ENCODE measurements around the gene CACNA1C.

CACNA1C gene

DNA sequence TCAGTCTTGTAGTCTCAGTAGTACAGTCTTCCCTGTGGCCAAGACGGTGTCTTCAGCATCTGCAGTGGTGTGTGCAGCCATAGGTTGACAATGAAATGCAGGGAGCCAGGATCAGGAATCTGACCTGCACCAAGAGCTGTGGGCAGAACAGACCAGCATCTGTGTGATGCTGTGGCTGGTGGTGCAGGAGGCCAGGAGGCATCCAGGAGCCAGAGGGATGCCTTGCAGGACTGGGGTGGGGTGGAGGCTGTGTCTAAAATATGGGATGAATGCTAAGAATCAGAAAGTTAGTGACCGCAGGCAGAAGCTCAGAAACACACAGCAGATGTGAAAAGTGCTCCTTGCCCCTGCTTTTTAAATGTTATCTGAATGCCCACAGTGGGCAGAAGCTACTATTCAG, 209.7 kb downstream of the CACNA1C start:
- H3K4me3 ChIP-seq = no peak overlapping the region
- H3K27ac ChIP-seq = no peak overlapping the region

- peak overlapping the region in 7 of 21 experiments; percentile 20 to 83 (median 62) for H3K27ac ChIP-seq
- H3K4me3 ChIP-seq = no peak overlapping the region
These were observed 211.1 kb downstream of the CACNA1C start for GRCh38 chr12:2263901-2264300.

DNA sequence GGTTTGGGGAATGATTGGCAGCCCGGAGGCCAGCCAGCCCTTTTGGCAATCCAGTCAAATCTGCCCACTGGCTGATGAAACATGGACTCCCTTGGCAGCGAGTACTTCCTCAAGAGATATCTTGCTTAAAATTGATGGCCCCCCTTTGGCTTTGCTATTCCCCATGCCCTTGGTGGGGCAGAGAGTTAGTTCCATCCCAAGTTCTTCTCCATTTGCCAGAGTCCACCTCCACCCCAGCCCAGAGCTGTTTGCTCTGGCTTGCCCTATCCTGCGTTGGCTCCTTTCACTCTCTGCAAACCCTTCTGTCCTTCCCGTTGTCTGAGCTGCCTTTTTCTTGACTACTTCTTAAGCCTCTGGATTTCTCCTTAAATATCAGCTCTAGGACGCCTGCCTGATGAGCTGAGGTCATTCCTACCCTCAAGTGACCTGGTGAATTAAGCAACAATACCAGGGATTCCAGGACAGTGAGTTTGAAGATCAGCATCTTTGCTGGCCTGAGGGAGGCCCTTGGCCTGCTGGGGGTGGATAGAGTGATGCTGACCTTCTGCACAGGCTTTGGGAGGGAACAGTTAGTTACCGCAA, 212.0 kb downstream of the CACNA1C start:
- H3K27ac ChIP-seq = peak overlapping the region in 13 of 21 experiments; percentile 20 to 83 (median 56)
- H3K4me3 ChIP-seq = no peak overlapping the region

GRCh38 chr12:2265461-2266167, 212.8 kb downstream of the CACNA1C start:
- peak overlapping the region in 14 of 21 experiments; percentile 11 to 83 (median 48) for H3K27ac ChIP-seq

GRCh38 chr12:2266666-2267620, 214.2 kb downstream of the CACNA1C start:
- no peak overlapping the region for H3K4me3 ChIP-seq
- peak overlapping the region in 9 of 21 experiments; percentile 11 to 84 (median 63) for H3K27ac ChIP-seq

More at GRCh38 chr12:2265461-2266167, 212.8 kb downstream of the CACNA1C start:
- H3K4me3 ChIP-seq = no peak overlapping the region

GRCh38 chr12:2267703-2268470, 215.1 kb downstream of the CACNA1C start:
- Histone ChIP-seq H3K4me3 (no peak overlapping the region), H3K27ac (peak overlapping the region in 20 of 21 experiments; percentile 15 to 86 (median 69))

GRCh38 chr12:2268471-2269286, 215.9 kb downstream of the CACNA1C start:
- Histone ChIP-seq H3K27ac (peak overlapping the region in 20 of 21 experiments; percentile 8 to 86 (median 69)), H3K4me3 (no peak overlapping the region)

- Histone ChIP-seq H3K27ac (peak overlapping the region in 3 of 21 experiments; percentile 27 to 46 (median 45)), H3K4me3 (no peak overlapping the region)
These were observed 218.1 kb downstream of the CACNA1C start for GRCh38 chr12:2270846-2271245.

GRCh38 chr12:2271961-2272360, 219.2 kb downstream of the CACNA1C start:
- Histone ChIP-seq H3K4me3 (no peak overlapping the region), H3K27ac (peak overlapping the region in 5 of 21 experiments; percentile 15 to 70 (median 57))

DNA sequence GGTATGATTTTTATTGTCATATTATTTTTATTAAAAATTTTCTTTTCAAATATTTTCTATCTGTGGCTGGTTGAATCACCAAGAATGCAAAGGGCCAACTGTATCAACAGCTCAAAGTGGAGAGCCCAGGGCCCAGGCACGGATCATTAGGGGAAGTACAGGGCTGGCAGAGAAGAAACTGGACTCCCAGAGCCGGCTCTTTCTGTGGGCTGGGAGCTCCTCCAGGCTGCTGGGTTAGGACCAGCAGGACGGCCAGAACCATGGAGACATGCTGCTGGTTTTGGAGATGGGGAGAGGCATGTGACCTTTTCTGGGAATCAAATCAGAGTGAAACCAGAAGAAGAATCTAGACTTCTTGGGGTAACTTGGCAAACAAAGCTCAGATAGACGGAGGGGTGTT, 220.5 kb downstream of the CACNA1C start:
- Histone ChIP-seq H3K27ac (peak overlapping the region in 12 of 21 experiments; percentile 3 to 79 (median 53)), H3K4me3 (no peak overlapping the region)

DNA sequence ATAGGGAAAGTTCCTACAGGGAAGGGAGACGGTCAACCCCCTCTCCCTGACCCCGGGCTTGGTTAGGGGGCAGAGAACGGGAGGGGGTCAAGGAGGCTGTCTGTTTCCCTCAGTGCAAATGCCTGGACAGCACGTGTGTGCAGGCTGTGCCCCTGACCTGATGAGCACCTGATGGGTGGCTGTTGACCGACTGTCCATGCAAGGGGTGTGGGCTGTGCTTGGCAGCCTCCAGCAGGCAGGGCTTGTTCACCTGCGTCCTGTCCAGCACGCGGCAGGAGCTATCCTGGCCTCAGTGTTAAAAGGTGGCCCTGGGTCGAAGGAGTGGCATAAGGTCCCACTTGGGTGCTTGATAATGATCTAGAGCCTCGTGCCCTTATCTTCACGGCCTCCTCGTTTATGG, 221.0 kb downstream of the CACNA1C start:
- Histone ChIP-seq H3K27ac (peak overlapping the region in 12 of 21 experiments; percentile 3 to 79 (median 53)), H3K4me3 (no peak overlapping the region)

DNA sequence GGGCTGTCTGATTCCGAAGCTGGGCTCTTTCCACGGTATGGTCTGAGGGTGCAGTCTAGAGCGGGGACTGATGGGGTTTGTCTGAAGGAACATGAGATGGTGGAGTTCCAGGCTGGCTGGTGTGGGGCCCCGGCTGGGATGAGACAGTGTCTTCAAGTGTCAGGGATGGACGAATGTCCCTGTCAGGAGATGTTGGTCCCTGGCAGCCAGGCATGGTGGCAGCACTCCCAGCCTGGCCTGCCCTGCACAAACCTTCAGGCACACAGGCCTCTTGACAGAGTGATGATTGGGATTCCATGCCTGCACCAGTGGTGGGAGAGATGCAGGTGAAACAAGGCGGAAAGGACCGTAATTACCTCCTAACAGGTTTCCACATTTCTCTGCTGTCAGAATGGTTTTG, 221.9 kb downstream of the CACNA1C start:
- Histone ChIP-seq H3K27ac (peak overlapping the region in 2 of 21 experiments; percentile 70 to 79), H3K4me3 (no peak overlapping the region)

DNA sequence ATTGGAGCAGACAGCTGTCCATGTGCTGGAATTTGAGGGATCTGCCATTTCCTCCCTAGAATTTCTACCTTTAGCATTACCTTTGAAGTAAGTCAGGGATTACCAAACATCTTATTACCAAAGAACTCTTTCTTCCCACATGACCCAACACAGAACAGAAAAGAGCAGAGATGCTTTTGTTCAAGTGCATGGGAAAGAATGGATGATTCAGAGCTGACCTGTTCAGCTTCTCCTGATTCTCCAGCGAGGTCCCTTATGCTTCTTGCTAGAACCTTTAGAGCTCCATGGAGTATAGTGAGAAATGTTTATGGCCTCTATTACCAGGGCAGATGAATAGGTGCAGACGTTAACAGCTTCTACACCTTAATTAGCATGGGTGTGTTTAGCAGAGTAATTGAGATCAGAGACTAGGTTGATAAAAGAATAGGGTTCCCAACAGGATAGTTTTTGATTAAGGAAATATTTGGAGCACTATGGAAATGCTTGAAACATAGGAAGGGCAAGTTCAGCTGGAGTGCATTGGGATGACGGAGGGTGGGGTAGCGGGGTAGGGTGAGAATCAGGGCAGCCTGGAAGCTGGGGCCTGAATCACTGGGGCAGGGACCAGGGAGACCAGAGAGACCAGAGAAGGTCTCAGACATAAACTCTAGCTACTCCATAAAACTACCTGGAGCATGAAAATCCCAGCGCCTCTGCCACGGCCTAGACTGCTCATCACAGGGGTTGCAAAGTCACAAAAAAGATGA, 223.7 kb downstream of the CACNA1C start:
- Histone ChIP-seq H3K27ac (no peak overlapping the region), H3K4me3 (no peak overlapping the region)

- H3K4me3 ChIP-seq = no peak overlapping the region
- no peak overlapping the region for H3K27ac ChIP-seq
These were observed 224.8 kb downstream of the CACNA1C start for GRCh38 chr12:2277492-2278155.

DNA sequence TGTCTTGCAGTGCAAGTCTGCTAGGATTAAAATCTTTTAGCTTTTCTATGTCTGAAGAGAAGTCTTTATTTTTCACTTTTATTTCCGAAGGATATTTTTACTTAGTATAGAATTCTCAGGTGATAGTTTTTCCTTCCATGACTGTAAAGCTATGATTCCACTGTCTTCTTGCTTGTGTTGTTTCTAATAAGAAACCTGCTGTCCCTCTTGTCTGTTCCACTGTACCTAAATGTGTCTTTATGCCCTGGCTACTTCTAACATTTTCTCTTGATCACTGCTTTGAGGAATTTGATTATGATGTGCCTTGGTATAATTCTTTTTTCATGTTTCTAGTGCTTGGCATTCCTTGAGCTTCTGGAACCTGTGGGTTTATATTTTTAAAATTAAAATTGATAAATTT, 228.7 kb downstream of the CACNA1C start:
- Histone ChIP-seq H3K4me3 (no peak overlapping the region), H3K27ac (peak overlapping the region in 2 of 21 experiments; percentile 36 to 64)

DNA sequence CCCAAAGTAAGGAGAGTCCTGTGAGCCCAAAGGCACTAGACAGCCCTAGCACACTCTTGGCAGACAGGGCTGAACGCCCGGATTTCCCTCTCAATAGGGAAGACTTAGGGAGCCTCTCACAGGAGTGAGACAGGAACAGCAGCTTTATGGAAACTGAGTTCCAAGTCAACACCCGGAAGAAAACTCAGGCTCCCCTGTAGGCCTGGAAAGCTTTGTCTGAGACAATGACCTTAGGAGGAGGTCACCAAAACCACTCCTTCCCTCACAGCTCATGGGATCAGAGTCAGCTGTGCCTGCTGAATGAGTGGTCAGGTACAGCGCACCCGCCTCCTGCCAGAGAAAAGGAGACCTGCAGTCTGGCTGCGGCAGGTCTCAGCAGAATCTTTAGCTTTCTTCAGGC, 229.5 kb downstream of the CACNA1C start:
- Histone ChIP-seq H3K27ac (peak overlapping the region in 3 of 21 experiments; percentile 36 to 90 (median 64)), H3K4me3 (no peak overlapping the region)

GRCh38 chr12:2283480-2283879, 230.7 kb downstream of the CACNA1C start:
- Histone ChIP-seq H3K27ac (peak overlapping the region in 17 of 21 experiments; percentile 10 to 90 (median 62)), H3K4me3 (no peak overlapping the region)
